H1 (cell line): ENCODE results near the gene ADGRG1. TPM values are rescaled to one million over a fixed set of nuclear protein-coding genes. Genes with fewer than 3 reads are reported as not detected.

Experiments used
- CTCF ChIA-PET: fragments of 300-600 bp; sonication (Branson Sonifier 250); formaldehyde crosslinking; loops from one replicate; lab custom pipeline; 2021; ENCODE audit not compliant: partially characterized antibody; lab: Charles Lee
- POLR2A ChIA-PET: fragments of 300-600 bp; sonication (Branson Sonifier 250); formaldehyde crosslinking; loops from one replicate; lab custom pipeline; 2021; ENCODE audit warnings: inconsistent platforms; ENCODE audit not compliant: partially characterized antibody; lab: Charles Lee
- DNase-seq, 2 experiments: peaks; one replicate each; pipeline versions ENCODE4 v3.0.0 to v3.0.0-alpha.2; 2010 to 2022; ENCODE audit warnings: low spot score in 2 of 2, low read depth in 1 of 2, mixed read lengths in 1 of 2
- FAIRE-seq: peaks from 2 replicates; lab custom pipeline; 2011; peaks lifted over from hg19 to GRCh38; lab: Jason Lieb, UNC
- H2AFZ ChIP-seq: 2 replicates; pipeline ENCODE4 v1.8.1; 2012; ENCODE audit warnings: low read length, inconsistent platforms
- H2AK5ac ChIP-seq: 2 replicates; pipeline ENCODE4 v1.6.1; 2013; ENCODE audit warnings: low read depth, low read length
- H2BK120ac ChIP-seq: replicated peaks from 2 replicates; pipeline ENCODE3; 2013; ENCODE audit warnings: low read depth, low read length, inconsistent platforms
- H2BK12ac ChIP-seq: 2 replicates; pipeline ENCODE4 v1.6.1; 2013; ENCODE audit warnings: low read depth, low read length
- H2BK15ac ChIP-seq: 2 replicates; pipeline ENCODE4 v1.6.1; 2013; ENCODE audit warnings: low read length
- H2BK20ac ChIP-seq: 2 replicates; pipeline ENCODE4 v1.6.1; 2013; ENCODE audit warnings: low read length
- H2BK5ac ChIP-seq: 2 replicates; pipeline ENCODE4 v1.6.1; 2013; ENCODE audit warnings: low read depth, low read length
- H3K14ac ChIP-seq: 2 replicates; pipeline ENCODE4 v1.6.1; 2013; ENCODE audit warnings: inconsistent platforms; ENCODE audit not compliant: insufficient read length
- H3K18ac ChIP-seq: 2 replicates; pipeline ENCODE4 v1.6.1; 2013; ENCODE audit warnings: low read length; ENCODE audit errors: extremely low read depth
- H3K23ac ChIP-seq: 2 replicates; pipeline ENCODE4 v1.6.1; 2013; ENCODE audit warnings: inconsistent platforms; ENCODE audit not compliant: insufficient read length
- H3K23me2 ChIP-seq: 2 replicates; pipeline ENCODE4 v1.6.1; 2013; ENCODE audit warnings: low read depth, low read length
- H3K27ac ChIP-seq: 2 replicates; pipeline ENCODE4 v1.6.1; 2011; ENCODE audit warnings: low read depth, low read length, inconsistent platforms
- H3K27me3 ChIP-seq, 4 experiments: replicated peaks in 1 of 4; 1 replicate in 1 of 4; 2 replicates in 3 of 4; pipeline versions ENCODE4 v1.6.1 to v1.8.1; 2011 to 2013; ENCODE audit warnings: low read length in 3 of 4, mild to moderate bottlenecking in 3 of 4, inconsistent platforms in 2 of 4, mixed read lengths in 2 of 4, moderate library complexity in 1 of 4; ENCODE audit not compliant: control insufficient read depth in 3 of 4, insufficient read depth in 3 of 4; ENCODE audit errors: extremely low read depth in 1 of 4
- H3K36me3 ChIP-seq, 4 experiments: 2 replicates each; pipeline versions ENCODE4 v1.6.1 to v1.8.1; 2011 to 2013; ENCODE audit warnings: mild to moderate bottlenecking in 4 of 4, low read length in 3 of 4, moderate library complexity in 2 of 4, control low read depth in 1 of 4, inconsistent platforms in 1 of 4; ENCODE audit not compliant: insufficient read depth in 4 of 4, control insufficient read depth in 2 of 4
- H3K4ac ChIP-seq: replicated peaks from 2 replicates; pipeline ENCODE3; 2013; ENCODE audit warnings: low read length, low read depth, mixed read lengths, inconsistent platforms; ENCODE audit not compliant: insufficient read length
- H3K4me1 ChIP-seq, 4 experiments: replicated peaks in 1 of 4; 1 replicate in 1 of 4; 2 replicates in 3 of 4; pipeline versions ENCODE4 v1.6.1 to v1.8.1; 2011 to 2013; ENCODE audit warnings: low read length in 3 of 4, inconsistent platforms in 2 of 4, mixed read lengths in 1 of 4; ENCODE audit not compliant: insufficient read depth in 4 of 4, control insufficient read depth in 3 of 4
- H3K4me2 ChIP-seq, 2 experiments: 2 replicates each; pipeline versions ENCODE4 v1.6.1 to v1.8.1; 2011 to 2013; ENCODE audit warnings: low read depth in 2 of 2, low read length in 2 of 2, control low read depth in 1 of 2, inconsistent platforms in 1 of 2, mild to moderate bottlenecking in 1 of 2; ENCODE audit not compliant: insufficient read depth in 1 of 2
- H3K4me3 ChIP-seq, 4 experiments: fragments of 200-600, 300-600 bp in 1 of 4; sonication (generic), shearing (Covaris generic), sonication (Bioruptor Twin) in 1 of 4; 2 replicates each; pipeline versions ENCODE4 v1.5.1 to v1.8.1; 2011 to 2016; ENCODE audit warnings: low read length in 4 of 4, low read depth in 3 of 4, control low read depth in 2 of 4, inconsistent platforms in 2 of 4, mild to moderate bottlenecking in 2 of 4, mixed read lengths in 1 of 4, moderate library complexity in 1 of 4; ENCODE audit not compliant: insufficient read depth in 2 of 4; ENCODE audit errors: extremely low read depth in 1 of 4
- H3K56ac ChIP-seq: replicated peaks from 2 replicates; pipeline ENCODE3; 2013; ENCODE audit warnings: low read depth, mild to moderate bottlenecking, mixed read lengths, low read length, inconsistent platforms; ENCODE audit not compliant: insufficient read length
- H3K79me1 ChIP-seq: 2 replicates; pipeline ENCODE4 v1.6.1; 2013; ENCODE audit warnings: low read depth, low read length, control low read depth
- H3K79me2 ChIP-seq, 2 experiments: 2 replicates each; pipeline versions ENCODE4 v1.6.1 to v1.8.1; 2012 to 2013; ENCODE audit warnings: low read length in 2 of 2, mild to moderate bottlenecking in 2 of 2, inconsistent platforms in 1 of 2; ENCODE audit not compliant: insufficient read depth in 2 of 2, control insufficient read depth in 1 of 2
- H3K9ac ChIP-seq, 4 experiments: replicated peaks in 1 of 4; 1 replicate in 1 of 4; 2 replicates in 3 of 4; pipeline versions ENCODE4 v1.6.1 to v1.8.1; 2011 to 2013; ENCODE audit warnings: low read depth in 3 of 4, low read length in 3 of 4, control low read depth in 2 of 4, mild to moderate bottlenecking in 2 of 4, moderate library complexity in 2 of 4, inconsistent platforms in 1 of 4; ENCODE audit errors: extremely low read depth in 1 of 4
- H3K9me3 ChIP-seq, 2 experiments: 2 replicates each; pipeline versions ENCODE4 v1.6.1 to v1.8.1; 2012 to 2013; ENCODE audit warnings: mild to moderate bottlenecking in 2 of 2, moderate library complexity in 2 of 2, control low read depth in 1 of 2, inconsistent platforms in 1 of 2, low read depth in 1 of 2, low read length in 1 of 2, mixed read lengths in 1 of 2; ENCODE audit not compliant: insufficient read depth in 2 of 2
- H4K20me1 ChIP-seq, 2 experiments: replicated peaks in 1 of 2; 2 replicates each; pipeline versions ENCODE3 to v1.8.1; 2011 to 2013; ENCODE audit warnings: inconsistent platforms in 2 of 2, low read length in 2 of 2, mild to moderate bottlenecking in 1 of 2; ENCODE audit not compliant: insufficient read depth in 2 of 2, control insufficient read depth in 1 of 2
- H4K5ac ChIP-seq: 2 replicates; pipeline ENCODE4 v1.6.1; 2013; ENCODE audit warnings: low read length, low read depth, mixed read lengths, inconsistent platforms; ENCODE audit not compliant: insufficient read length
- H4K8ac ChIP-seq: 2 replicates; pipeline ENCODE4 v1.8.0; 2013; ENCODE audit warnings: mild to moderate bottlenecking, moderate library complexity, low read length, inconsistent platforms; ENCODE audit not compliant: insufficient read depth; ENCODE audit errors: extremely low read depth
- H4K91ac ChIP-seq: replicated peaks from 2 replicates; pipeline ENCODE3; 2013; ENCODE audit warnings: low read length, mixed read lengths, inconsistent platforms; ENCODE audit not compliant: insufficient read length
- CHD2 ChIP-seq: IDR thresholded peaks from 2 replicates; pipeline ENCODE4 v1.6.1; 2012; ENCODE audit warnings: low read length, improper control_type of control experiment
- EP300 ChIP-seq, 2 experiments: IDR thresholded peaks; 1 replicate in 1 of 2; 2 replicates in 1 of 2; pipeline ENCODE4 v1.6.1; 2011 to 2012; ENCODE audit warnings: low read depth in 2 of 2, low read length in 2 of 2, mild to moderate bottlenecking in 2 of 2, borderline replicate concordance in 1 of 2, inconsistent platforms in 1 of 2, moderate library complexity in 1 of 2
- NANOG ChIP-seq: IDR thresholded peaks from 2 replicates; pipeline ENCODE4 v1.6.1; 2011; ENCODE audit warnings: low read length, low read depth, mild to moderate bottlenecking, inconsistent platforms; ENCODE audit not compliant: insufficient read depth, poor library complexity, severe bottlenecking
- PHF8 ChIP-seq: fragments of 200-600 bp; sonication (generic); conservative IDR thresholded peaks from 2 replicates; pipeline ENCODE4 v1.7.1; 2012; ENCODE audit warnings: low read depth, mild to moderate bottlenecking, inconsistent platforms, low read length, moderate library complexity
- RXRA ChIP-seq: IDR thresholded peaks from 2 replicates; pipeline ENCODE4 v1.6.1; 2011; ENCODE audit warnings: low read depth, mild to moderate bottlenecking, low read length, moderate library complexity; ENCODE audit not compliant: insufficient read depth
- SP4 ChIP-seq: IDR thresholded peaks from 2 replicates; pipeline ENCODE4 v1.6.1; 2012; ENCODE audit warnings: low read length, inconsistent platforms
- SUZ12 ChIP-seq: fragments of 200-600 bp; sonication (generic); IDR thresholded peaks from 2 replicates; pipeline ENCODE4 v1.6.1; 2012; ENCODE audit warnings: mild to moderate bottlenecking, inconsistent platforms, low read length, moderate library complexity, mixed read lengths
- TAF1 ChIP-seq: IDR thresholded peaks from 2 replicates; pipeline ENCODE4 v1.6.1; 2011; ENCODE audit warnings: mild to moderate bottlenecking, low read depth, low read length
- TAF7 ChIP-seq: optimal IDR thresholded peaks from 2 replicates; pipeline ENCODE3; 2011; ENCODE audit warnings: low read depth, mild to moderate bottlenecking, inconsistent platforms, low read length, moderate library complexity, borderline replicate concordance
- WGBS, 2 experiments: shearing (Covaris generic) in 1 of 2; methylation state at CpG; one replicate each; pipeline versions ENCODE4 v1.1.6 to v1.1.7; 2013 to 2015; ENCODE audit warnings: low lambda C conversion rate in 2 of 2, mixed read lengths in 2 of 2, inconsistent platforms in 1 of 2, low coverage in 1 of 2, missing lambda C conversion rate in 1 of 2; ENCODE audit not compliant: insufficient replicate concordance in 2 of 2, insufficient coverage in 1 of 2, insufficient read length in 1 of 2; ENCODE audit errors: extremely low coverage in 1 of 2, missing lambda C conversion rate in 1 of 2; 5-methylcytosine and 5-hydroxymethylcytosine counted together
- polyA plus RNA-seq, 7 experiments: library from polyadenylated mRNA; depleted of rRNA in 3 of 7; stranded (reverse) in 5 of 7; unstranded in 2 of 7; fragments of >200 nt in 5 of 7; fragments of 200-250 nt in 2 of 7; gene quantifications; 1 replicate in 5 of 7; 2 replicates in 1 of 7; 4 replicates in 1 of 7; pipeline versions ENCODE4 v1.2.1 to v1.2.3, GENCODE V29; 2011 to 2013; ENCODE audit warnings: missing spikeins in 2 of 7, mixed read lengths in 2 of 7
- total RNA-seq: library from RNA; stranded (reverse); fragmentation: NEBNext Ultra II Directional; extraction: Animal tissue kit (Norgen Biotek cat#: 25700); gene quantifications from 2 replicates; pipeline ENCODE4 v1.2.1, GENCODE V29; 2021

ADGRG1 gene
- total and polyA plus RNA-seq, 2 of the 8 experiments (the other 6 are each of a cell fraction or from before 2014, with no cell fraction given), result 1.3 to 2.6 TPM

- ChIA-PET CTCF (no interaction called here), POLR2A (no interaction called here)
- Histone ChIP-seq H4K91ac (peak overlapping the region; percentile 88), H2AFZ (no peak overlapping the region), H3K23me2 (no peaks in the 10 kb centered on the region), H3K4ac (no peak overlapping the region), H2AK5ac (peak overlapping the region; percentile 82; the same call in 1 of the 2 replicates), H3K79me2 (no peaks in the 10 kb centered on the region), H3K4me2 (no peak overlapping the region), H3K36me3 (no peaks in the 10 kb centered on the region), H4K8ac (no peak overlapping the region), H3K27ac (no peak overlapping the region), H3K9me3 (no peaks in the 10 kb centered on the region), H2BK20ac (no peak overlapping the region), H3K27me3 (no peaks in the 10 kb centered on the region; a peak in 1 of 7 replicates), H3K56ac (no peak overlapping the region), H2BK12ac (0 out of 2 replicates have a peak overlapping the region, but pooled peaks have one; percentile 87), H2BK5ac (no peak overlapping the region; the same call in 1 of the 2 replicates), H4K5ac (no peak overlapping the region), H4K20me1 (no peaks in the 10 kb centered on the region), H3K9ac (no peak overlapping the region), H3K4me1 (peaks cover 3 to 16% (median 11%) of the 10 kb centered on the region in 4 experiments), H3K79me1 (no peaks in the 10 kb centered on the region), H3K14ac (no peak overlapping the region), H3K23ac (no peak overlapping the region), H3K4me3 (no peak overlapping the region), H2BK15ac (0 out of 2 replicates have a peak overlapping the region, but pooled peaks have one; percentile 88), H3K18ac (no peak overlapping the region), H2BK120ac (no peak overlapping the region)
- FAIRE-seq (no peak), DNase-seq (no peak)
- TF ChIP-seq CHD2 (no peak), SUZ12 (no peak), RXRA (no peak), TAF1 (no peak), PHF8 (no peak), SP4 (no peak), TAF7 (no peak), EP300 (IDR thresholded peaks at IDR 0.05; ENCODE audit: borderline replicate concordance in 1 of 2, low read depth in 2 of 2, low read length in 2 of 2) (no peak), NANOG (no peak)
- 90% methylated on average over 3 of the region's 7 CpGs; no CpG with 5 or more reads in 1 of the 2 experiments for WGBS, 2 experiments
These were observed 51.5 kb downstream of the ADGRG1 start for GRCh38 chr16:57679767-57680482.
